ENCODE data around the gene CYB5RL. TPM values are rescaled to one million over a fixed set of nuclear protein-coding genes. Genes with fewer than 3 reads are reported as not detected.
A peak's percentile ranks its signal among the peaks of the same experiment; 100 is the strongest.

The CYB5RL gene
- total and polyA plus RNA-seq, 10 donors, result 1.3 to 15.1 (median 8.9) TPM

DNA sequence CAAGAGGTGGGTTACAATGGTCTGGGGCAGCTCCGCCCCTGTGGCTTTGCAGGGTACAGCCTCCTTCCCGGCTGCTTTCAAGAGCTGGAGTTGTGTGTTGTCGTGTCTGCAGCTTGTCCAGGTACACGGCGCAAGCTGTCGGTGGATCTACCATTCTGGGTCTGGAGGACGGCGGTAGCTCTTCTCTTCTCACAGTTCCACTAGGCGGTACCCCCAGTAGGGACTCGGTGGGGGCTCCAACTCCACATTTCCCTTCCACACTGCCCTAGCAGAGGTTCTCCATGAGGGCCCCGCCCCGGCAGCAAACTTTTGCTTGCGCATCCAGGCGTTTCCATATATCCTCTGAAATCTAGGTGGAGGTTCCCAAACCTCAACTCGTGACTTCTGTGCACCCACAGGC lies 34.7 kb downstream of the CYB5RL start:
- WGBS, 5 donors, result 82 to 97% (median 95%) methylated on average over 13 to 15 of the region's 15 CpGs
- no peak overlapping the region for H3K27ac ChIP-seq

DNA sequence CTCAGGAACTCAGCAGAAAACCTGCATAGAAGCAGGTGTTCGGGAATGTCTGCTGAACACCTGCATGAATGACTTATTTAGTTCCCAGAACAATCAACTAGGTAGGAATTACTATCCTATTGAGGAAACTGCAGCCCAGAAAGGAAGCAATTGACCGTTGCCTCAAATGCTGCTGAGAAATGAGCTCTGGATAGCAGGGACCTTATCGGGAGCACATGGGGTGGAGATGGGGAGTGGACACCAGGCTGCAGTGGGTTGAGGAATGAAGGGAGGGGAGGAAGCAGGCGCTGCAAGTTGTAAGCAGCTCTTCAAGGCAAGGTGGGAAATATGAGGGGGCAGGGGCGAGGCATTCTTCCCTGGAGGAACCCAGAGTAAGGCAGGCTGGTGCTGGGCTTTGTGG lies 36.3 kb downstream of the CYB5RL start:
- Histone ChIP-seq H3K9me3 (no peaks in the 10 kb centered on the region), H3K27ac (no peak overlapping the region), H3K4me3 (no peak overlapping the region), H3K27me3 (replicated peaks in 1 of 7) (no peaks in the 10 kb centered on the region), H3K4me1 (peaks cover 0 to 17% (median 6%) of the 10 kb centered on the region in 6 donors), H3K36me3 (peaks cover 0 to 5% (median 0%) of the 10 kb centered on the region in 6 donors)
- WGBS, 5 donors, result 75 to 91% (median 87%) methylated on average over 5 of the region's 5 CpGs
- TF ChIP-seq, protein P1, sequence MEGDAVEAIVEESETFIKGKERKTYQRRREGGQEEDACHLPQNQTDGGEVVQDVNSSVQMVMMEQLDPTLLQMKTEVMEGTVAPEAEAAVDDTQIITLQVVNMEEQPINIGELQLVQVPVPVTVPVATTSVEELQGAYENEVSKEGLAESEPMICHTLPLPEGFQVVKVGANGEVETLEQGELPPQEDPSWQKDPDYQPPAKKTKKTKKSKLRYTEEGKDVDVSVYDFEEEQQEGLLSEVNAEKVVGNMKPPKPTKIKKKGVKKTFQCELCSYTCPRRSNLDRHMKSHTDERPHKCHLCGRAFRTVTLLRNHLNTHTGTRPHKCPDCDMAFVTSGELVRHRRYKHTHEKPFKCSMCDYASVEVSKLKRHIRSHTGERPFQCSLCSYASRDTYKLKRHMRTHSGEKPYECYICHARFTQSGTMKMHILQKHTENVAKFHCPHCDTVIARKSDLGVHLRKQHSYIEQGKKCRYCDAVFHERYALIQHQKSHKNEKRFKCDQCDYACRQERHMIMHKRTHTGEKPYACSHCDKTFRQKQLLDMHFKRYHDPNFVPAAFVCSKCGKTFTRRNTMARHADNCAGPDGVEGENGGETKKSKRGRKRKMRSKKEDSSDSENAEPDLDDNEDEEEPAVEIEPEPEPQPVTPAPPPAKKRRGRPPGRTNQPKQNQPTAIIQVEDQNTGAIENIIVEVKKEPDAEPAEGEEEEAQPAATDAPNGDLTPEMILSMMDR (IDR thresholded peaks at IDR 0.05 in 8 of 11, conservative IDR thresholded peaks at IDR 0.05 in 3 of 11), result no peak
- TF ChIP-seq POLR2AphosphoS5 (IDR thresholded peaks at IDR 0.05), result no peak
- no peak for TF ChIP-seq POLR2A (IDR thresholded peaks at IDR 0.05)
- DNase-seq, result peak; percentile 22
- intact Hi-C loops (cut with DNase I; ENCODE audit: low total_unique reads), result no loop called here

More for the DNA sequence above, 34.7 kb downstream of the CYB5RL start:
- Histone ChIP-seq H3K36me3 (peaks cover 0 to 6% (median 0%) of the 10 kb centered on the region in 6 donors), H3K9me3 (no peaks in the 10 kb centered on the region), H3K4me1 (peaks cover 0 to 17% (median 6%) of the 10 kb centered on the region in 6 donors), H3K27me3 (replicated peaks in 1 of 7) (no peaks in the 10 kb centered on the region), H3K4me3 (no peak overlapping the region)
- intact Hi-C loops (cut with DNase I; ENCODE audit: low total_unique reads), result no loop called here
- TF ChIP-seq POLR2AphosphoS5 (IDR thresholded peaks at IDR 0.05), result no peak
- no peak for TF ChIP-seq POLR2A (IDR thresholded peaks at IDR 0.05)
- TF ChIP-seq, protein P1 (IDR thresholded peaks at IDR 0.05 in 8 of 11, conservative IDR thresholded peaks at IDR 0.05 in 3 of 11), result no peak
- peak; percentile 54 for DNase-seq

DNA sequence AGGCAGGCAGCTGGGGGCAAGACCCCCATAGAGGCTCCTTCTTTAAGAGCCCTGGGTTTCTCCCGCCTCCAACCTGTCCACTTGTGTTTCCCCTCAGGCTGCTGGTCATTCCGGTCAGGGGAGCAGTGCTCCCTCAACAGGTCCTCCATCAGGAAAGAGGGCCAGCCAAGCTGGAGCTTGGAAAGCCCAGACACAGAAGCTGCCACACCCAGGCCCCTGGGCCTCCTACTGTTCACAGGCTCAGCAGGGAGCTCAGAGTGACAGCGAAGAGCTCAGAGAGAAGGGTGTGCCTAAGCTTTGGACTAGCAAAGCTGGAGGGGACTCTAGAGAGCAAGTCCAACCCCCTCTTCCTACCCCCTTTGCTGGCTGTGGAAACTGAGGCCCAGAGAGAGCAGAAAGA lies 36.8 kb downstream of the CYB5RL start:
- TF ChIP-seq, protein P1 (IDR thresholded peaks at IDR 0.05 in 8 of 11, conservative IDR thresholded peaks at IDR 0.05 in 3 of 11), result no peak
- TF ChIP-seq POLR2A (IDR thresholded peaks at IDR 0.05), result no peak
- TF ChIP-seq POLR2AphosphoS5 (IDR thresholded peaks at IDR 0.05), result no peak
- WGBS, 5 donors, result 78 to 92% (median 81%) methylated on average over 3 of the region's 3 CpGs
- Histone ChIP-seq H3K36me3 (peaks cover 0 to under 1% (median 0%) of the 10 kb centered on the region in 6 donors), H3K4me3 (no peak overlapping the region), H3K27ac (no peak overlapping the region), H3K4me1 (peaks cover 0 to 17% (median 6%) of the 10 kb centered on the region in 6 donors), H3K9me3 (no peaks in the 10 kb centered on the region), H3K27me3 (replicated peaks in 1 of 7) (no peaks in the 10 kb centered on the region)
- peak; percentile 55 for DNase-seq
- intact Hi-C loops (cut with DNase I; ENCODE audit: low total_unique reads), result no loop called here

DNA sequence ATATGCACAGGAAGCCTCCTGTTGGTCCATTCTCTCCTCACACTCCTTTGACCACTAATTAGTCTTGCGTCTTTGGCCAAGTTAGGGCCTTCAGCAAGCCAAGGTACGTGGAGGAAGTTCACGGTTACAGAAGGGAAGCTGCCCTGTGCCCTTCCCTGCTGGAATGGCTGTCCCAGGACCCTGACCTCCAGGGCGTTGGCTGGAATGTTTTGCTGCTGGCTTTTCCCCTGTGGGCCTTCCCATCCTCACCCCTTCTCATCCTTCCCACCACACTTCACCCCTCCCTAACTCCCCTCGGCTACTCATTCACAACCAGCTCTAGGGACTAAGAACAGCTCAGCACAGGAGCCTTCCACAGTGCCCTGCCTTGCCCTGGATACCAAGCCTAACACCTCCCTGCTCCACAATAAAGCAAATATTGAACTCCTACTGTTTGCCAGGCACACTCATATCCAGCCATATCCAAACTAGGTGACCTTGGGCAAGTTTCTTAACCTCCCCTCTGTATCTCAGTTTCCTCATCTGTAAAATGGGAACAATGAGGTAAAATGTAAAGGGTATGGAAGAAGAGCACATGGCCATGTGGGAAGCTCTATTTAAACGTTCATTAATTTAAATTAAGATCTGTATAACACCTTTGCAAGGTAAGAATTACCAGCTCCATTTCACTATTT lies 38.2 kb downstream of the CYB5RL start:
- peak; percentile 68 for DNase-seq

More for the DNA sequence above, 38.2 kb downstream of the CYB5RL start:
- TF ChIP-seq, protein P1 (IDR thresholded peaks at IDR 0.05 in 8 of 11, conservative IDR thresholded peaks at IDR 0.05 in 3 of 11), result no peak
- peak in 1 of 3 donors; percentile 39 for TF ChIP-seq POLR2AphosphoS5 (IDR thresholded peaks at IDR 0.05)
- Histone ChIP-seq H3K4me3 (no peak overlapping the region), H3K27me3 (replicated peaks in 1 of 7) (no peaks in the 10 kb centered on the region), H3K4me1 (peaks cover 0 to 17% (median 6%) of the 10 kb centered on the region in 6 donors), H3K36me3 (no peaks in the 10 kb centered on the region), H3K27ac (no peak overlapping the region), H3K9me3 (no peaks in the 10 kb centered on the region)
- intact Hi-C loops (cut with DNase I; ENCODE audit: low total_unique reads), result no loop called here
- 55 to 83% (median 74%) methylated on average over 6 of the region's 6 CpGs for WGBS, 5 donors
